Activated T-helper 1 cell treated with Interleukin-2 at 50 U/mL for 16 hours (primary cell): Measurements from ENCODE around the gene ATP6V0A4.
"Not testable (repeated sequence)": the region's sequence is repeated elsewhere in the genome, so short reads cannot be mapped to it uniquely, and the experiment has no call there.

ENCODE experiments used
- DNase-seq: peaks from one replicate; pipeline ENCODE4 v3.0.0-alpha.2; 2020; ENCODE audit warnings: low read depth

ATP6V0A4 gene

DNA sequence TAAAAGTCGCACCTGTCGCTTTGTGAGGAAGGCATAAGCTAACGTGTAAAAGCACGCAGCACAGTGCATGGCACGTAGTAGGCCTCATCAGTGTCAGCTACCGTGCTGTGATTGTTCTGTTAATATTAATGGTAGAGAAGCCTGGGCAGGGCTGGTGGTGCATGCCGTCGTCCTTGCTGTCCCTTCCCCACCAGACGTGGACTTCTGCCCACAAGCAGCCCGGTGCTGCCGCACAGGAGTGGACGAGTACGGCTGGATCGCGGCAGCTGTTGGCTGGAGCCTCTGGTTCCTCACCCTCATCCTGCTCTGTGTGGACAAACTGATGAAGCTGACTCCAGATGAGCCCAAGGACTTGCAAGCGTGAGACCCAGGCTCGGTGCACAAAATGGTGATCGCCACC, 4.7 kb upstream of the ATP6V0A4 start:
- no peak for DNase-seq

DNA sequence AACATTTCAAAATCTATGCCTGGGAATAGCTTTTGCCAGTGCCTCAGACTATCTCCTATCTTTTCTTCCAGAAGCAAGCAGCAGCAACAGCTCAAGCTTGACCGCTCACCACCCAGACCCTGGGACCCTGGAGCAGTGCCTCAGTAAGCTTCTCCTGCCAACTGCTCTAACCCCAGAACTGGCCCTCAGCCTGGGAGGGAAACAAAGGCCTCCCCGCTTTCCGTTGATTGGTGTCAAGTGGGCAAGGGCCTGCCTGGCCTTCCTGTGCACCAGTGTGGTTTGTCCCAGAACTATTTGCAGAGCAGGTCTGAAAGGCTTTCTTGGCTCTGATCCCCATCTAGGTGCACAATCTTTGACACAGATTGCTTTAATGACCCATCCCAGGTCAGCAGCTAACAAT, 3.3 kb upstream of the ATP6V0A4 start:
- DNase-seq, result no peak

DNA sequence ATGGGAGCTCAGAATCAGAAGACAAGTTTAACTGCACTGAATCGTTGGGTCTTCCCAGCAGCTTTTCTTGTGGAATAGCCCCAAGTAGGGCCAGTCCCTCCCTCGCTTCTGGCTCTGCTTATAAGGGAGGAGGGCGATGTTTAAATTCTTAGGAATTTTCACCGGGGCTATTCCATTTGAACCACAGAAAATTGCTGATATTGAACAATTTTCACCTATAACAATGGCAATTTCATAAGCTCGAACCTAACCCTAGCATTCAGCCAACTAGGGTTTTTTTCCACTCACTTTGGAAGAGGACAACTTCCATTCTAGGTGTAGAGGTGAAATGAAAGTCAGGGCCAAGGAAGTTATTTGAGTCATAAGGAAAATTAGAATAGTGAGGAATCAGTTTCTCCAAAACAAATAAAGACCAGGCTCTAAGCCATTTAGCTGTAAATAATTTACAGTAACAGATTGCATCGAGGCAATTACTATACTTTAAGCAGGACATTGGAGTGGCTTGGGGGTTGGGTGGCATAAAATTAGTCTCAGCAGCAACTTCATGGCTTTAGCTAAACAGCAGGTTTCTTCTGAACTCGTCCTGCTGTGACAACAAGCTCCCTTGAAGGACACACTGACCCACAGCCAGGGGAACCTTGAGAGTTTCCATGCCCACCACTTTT, 1.5 kb upstream of the ATP6V0A4 start:
- no peak for DNase-seq

DNA sequence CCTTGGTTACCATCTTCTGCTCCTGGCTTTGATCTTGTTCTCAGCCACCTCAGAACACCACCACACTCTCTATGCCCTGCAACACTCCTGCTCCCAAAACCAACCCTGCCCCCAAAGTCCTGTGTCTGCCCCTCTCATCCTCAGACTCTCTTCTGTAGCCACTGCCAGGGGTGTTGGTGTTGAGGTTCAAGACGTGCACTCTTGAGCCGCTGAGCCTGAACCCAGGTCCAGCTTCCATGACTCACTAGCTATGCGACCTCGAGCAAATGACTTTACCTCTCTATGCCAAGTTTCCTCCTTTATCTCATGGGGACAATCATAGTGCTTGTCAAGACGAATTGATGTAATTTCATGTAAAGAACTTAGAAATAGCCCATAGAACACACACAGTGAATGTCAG, 840 bp upstream of the ATP6V0A4 start:
- DNase-seq, result no peak

DNA sequence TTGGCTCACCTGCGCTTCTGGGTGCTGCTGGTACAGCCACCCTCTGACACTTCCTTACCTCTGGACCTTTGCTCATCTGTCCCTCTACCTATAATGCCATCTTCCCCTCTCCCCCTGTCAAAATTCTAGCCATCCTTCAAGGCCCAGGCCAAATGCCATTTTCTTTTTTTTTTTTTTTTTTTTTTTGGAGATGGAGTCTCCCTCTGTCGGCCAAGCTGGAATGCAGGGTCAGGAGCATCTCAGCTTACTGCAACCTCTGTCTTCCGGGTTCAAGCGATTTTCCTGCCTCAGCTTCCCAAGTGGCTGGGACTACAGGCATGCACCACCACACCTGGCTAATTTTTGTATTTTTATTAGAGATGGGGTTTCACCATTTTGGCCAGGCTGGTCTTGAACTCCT, 950 bp downstream of the ATP6V0A4 start:
- not testable (repeated sequence) for DNase-seq

DNA sequence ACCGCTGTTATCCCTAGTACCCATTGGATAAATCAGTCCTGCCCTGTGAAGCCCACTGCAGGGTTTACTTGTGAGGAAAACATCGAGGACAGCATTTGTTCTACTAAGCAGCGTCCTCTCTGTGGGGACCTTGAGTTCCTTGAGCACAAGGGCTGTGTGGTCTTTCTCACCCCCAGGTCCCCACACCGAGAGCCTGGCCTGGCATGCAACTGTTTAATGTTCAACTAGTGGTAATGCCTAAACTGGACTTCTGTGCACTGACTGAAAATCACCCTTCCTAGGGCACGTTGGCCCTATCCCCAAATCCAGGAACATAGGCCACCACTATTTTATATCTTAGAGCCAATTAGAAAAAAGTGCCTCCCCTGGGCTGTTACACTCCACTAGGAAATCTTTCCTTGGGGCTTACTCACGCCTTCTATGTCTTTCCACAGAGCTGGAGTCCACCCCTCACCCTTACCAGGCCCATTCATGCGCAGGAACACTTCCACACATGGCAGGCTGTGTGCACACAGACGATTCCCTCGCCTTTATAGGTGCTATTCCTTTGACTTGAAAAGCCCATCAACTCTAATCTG, 1.9 kb downstream of the ATP6V0A4 start:
- no peak for DNase-seq

DNA sequence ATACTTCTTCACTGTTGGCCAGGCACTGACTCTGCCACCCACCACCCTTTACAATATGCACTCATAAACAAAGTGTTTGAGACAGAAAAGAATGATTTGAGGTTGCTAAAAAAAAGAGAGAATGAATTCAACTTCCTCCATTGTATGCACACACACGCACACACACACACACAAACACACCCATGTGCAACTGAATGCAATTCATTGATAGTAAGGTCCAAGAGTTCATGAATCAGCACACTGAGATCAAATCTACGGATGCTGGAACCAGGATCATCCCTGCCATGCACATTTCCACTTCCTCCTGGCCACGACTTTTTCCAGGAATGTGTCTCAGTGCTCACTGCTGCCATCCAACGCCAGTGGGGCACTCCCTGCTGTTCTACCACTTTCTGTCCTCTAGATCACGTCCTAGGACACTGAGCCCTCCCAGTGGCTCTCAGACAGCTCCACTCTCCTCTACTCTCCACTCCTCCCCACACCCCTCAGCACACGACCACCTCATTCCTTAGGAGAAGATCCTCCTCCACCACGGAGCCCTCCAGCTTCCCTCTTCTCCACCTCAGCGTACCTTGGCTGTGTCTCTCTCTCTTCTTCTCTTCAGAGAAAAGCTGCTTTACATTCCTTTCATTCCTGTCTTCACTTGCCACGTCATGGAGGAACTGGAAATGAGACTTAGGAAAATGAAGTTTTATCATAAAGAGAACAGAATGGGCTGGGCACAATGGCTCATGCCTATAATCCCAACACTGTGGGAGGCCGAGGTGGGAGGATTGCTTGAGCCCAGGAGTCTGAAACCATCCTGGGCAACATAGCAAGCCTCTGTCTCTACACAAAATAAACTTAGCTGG, 12.2 kb downstream of the ATP6V0A4 start:
- no peak for DNase-seq

DNA sequence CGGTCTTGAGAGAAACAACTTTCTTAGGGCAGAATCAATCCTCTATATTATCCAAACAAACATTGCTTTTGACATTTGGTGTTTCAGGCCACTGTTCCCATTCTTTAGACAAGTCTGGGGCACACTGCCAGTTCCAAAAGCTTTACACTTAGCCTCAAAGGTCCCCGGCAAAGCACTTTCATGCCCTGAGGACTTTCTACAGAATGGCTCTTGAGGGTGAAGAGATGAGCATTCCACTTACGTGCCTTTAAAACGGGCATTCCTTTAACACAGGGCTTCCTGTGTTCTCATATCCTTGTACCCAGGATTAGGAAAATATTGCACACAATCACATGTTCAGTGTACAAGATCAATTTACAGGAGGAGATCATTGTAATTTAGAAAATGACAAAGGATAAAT, 13.3 kb downstream of the ATP6V0A4 start:
- DNase-seq, result no peak

DNA sequence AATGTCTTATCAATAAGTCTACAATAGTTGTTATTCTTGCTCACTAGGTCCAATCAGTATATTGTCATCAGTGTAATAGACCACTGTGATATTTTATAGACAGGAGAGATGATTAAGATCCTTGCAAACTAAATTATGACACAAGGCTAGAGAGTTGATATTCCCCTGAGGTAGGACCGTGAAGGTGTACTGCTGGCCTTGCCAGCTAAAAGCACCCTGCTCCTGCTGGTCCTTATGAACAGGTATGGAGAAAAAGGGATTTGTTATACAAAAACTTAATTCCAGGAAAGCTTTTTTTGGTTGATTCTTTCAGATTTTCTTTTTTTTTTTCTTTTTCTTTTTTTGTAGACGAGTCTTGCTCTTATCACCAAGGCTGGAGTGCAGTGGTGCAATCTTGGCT, 17.0 kb downstream of the ATP6V0A4 start:
- DNase-seq, result no peak

DNA sequence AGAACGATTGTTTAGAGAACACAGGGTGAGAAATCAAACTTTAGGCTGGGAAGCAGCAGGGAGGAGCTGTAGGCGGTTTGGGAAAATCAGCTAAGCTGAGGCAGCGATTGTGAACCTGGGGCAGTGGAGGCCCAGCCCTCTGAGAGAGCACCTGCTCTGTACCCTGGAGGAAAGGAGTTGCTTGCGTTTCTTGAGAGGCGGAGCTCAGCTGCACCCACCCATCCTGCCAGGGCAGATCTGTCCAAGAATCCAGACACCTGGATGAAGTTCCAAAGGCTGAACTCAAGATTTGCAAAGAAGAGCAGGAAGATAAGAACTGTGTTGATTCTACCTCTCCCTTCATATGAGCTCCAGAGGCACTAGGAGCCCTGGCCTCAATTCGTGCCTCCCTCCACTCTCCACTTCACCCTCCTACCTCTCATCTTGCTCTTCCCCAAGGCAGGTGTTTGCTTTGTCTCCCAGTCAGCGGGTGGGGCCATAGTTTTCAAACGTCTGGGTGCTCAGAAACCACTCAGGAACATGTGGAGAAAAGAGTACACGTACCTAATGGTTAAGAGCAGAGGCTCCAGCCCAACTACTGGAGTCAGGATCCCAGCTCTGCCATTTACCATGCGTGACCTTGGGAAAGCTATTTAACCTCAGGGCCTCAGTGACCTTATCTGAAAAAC, 21.7 kb downstream of the ATP6V0A4 start:
- DNase-seq, result no peak

DNA sequence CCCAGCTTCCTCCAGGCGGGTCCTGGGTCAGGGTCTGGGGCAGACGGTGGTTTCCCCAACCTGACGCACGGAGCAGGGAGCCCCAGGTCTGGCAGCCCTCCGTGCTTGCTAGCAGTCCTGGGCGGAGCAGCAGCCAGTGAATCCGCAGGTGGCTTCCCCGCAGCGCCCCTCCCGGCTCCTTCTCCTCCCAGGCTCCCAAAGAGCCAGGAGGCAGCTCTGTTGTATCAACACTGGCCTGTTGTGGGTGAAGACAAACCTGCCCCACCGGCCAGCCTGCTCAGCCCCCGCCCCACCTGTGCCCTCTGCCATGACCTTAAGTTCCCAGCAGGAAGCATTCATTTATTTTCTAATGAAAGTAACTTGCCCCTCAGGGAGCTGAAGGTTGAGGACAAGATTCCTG, 24.2 kb downstream of the ATP6V0A4 start:
- no peak for DNase-seq

DNA sequence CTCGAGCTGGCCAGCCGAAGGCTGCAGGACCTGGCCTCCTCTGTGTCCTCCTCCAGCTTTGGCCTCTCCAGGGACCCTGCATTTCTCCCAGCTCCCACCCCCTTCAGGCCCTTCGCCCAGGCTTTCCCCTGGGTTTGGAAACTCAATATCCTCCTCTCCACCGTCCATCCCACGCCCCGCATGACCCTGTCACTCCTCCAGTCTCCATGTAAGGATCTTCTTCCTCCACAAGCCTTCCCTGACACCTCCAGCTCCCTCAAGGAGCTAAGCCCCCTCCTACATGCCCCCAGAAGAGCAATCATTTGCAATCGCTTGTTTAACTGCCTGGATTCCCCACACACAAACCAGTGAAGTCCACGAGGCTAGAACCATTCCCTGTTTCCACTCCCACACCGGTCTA, 24.8 kb downstream of the ATP6V0A4 start:
- DNase-seq, result no peak

DNA sequence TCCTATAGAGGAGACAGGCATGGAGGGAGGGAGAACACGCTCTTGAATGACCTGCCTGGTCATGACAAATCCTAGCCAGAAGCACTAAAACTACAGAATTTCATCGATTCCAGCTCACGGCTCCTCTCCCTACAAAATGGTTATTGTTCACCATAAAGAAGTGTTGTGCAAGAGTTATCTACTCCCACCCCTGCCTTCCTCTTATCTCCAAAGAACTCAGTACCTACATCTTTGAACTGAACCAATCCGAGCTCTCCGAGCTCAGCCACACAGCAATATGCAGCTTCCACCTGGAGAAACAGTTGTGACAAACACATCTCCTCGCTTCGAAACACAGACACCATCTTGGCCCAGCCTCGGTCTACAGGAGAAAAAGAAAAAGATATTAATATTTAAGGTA, 27.1 kb downstream of the ATP6V0A4 start:
- DNase-seq, result no peak

DNA sequence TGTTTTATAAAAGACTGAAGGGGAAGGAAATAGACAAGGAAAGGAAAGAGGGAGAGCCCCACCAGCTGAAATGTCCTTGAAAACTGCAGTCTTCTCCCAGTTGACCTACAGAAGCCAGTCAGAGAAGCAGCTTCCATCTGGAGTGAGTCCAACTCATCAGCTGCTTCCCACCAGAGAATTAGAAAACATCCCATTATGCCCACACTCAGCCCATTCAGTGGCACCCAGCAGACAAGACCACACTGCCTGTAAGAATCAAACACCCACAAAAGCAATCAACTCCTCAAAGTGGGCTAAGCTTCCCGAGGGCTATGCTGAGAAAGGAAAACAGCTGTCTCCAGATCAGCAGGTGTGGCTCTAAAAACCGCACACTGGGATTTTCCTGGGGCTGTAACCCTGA, 29.8 kb downstream of the ATP6V0A4 start:
- DNase-seq, result no peak

DNA sequence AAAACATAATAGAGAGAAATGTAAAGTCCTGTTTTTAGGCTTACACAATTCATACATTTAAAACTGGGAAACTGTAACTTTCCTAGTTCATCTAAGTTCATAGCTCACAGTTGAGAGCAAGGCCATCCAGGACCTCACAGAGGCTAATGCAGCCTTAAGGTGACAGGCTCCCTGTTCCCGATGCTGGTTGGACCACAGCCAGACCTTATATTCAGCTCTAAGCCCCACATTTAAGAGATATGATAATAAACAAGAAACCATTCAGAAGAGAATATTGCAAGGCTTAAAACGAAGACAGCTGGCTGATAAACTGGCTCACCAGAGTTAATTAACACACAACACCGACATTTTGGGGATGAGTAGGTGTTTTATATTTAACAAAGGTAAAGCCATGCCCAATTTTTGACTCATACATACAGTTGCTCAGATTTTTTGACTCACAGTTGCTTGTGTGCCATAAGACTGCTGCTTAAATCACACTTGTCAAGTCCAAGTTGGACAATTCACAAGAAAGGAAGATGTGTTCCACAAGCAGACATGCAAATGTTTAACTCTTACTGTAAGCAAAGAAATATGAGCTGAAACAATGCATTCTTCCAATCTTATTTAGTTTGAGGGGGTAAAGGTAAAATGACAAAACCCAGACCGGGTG, 41.3 kb downstream of the ATP6V0A4 start:
- no peak for DNase-seq

DNA sequence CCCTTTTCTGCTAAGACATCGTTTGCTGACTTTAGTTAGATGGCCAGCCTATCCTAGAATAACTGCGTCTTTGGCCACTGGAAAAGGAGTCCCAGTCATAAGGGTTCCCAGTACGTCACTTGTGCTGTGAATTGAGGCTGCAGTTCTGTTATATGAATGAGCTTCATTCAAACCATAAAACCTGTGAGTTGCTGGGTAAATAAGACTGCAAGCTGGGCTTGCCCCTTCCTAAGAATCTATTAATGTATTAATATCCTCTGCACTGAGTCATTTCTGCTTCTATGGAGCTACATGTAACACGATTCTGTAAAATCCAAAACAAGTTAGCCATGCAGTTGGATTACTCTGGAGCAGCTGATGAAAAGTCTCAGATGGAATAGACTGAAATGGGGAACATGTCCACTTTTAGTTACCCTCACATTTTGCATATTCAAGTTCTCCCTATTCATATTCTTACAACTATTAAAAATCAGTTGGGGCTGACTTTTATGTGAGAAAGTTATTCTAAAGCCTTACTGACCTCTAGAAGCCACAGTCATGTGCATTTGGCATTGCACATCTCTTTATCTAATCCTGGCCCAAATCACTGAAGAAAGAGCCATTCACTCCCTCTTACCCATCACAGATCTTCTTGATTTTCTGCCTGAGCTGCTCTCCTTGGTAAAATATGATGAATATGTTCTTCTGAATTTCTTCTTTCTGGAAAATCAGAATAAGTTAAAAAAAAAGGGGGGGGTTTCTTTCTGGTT, 42.0 kb downstream of the ATP6V0A4 start:
- DNase-seq, result no peak

DNA sequence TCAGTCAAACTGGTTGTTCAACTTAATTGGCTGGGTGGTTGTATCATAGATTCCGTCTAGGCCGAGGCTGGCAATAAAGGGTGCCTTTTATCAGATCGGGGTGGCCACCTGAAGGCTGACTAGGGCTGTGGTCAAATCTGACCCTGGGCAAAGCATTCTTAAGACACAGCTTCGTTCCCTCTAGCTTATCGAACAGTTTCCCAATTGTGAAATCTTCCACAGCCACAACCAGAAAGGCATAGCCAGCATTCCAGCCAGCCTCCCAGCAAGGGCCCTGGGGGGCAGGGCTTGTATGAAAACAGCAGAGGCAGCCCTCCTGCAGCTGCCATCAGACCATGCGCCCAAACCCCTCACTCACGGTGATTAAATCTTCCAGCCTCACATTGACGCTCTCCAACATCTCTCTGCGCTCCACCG, 42.7 kb downstream of the ATP6V0A4 start:
- no peak for DNase-seq

DNA sequence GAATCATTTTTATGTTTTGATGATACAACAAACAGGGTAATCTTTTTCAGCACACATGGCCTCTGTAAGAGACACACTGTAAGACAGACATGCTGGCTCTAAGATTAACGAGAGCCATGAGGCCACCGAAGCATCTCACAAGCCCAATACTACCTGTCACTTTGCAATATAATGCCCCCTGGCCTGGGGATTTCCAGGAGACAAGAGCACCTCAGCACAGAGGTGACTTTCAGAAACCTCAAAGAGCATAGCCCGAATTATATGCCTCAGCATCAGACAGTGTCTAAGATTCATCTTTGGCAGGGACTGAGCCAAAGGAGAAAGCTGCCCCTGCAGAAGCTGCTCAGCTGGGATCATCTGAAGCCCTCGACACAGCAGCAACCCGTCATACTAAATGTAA, 44.4 kb downstream of the ATP6V0A4 start:
- no peak for DNase-seq

DNA sequence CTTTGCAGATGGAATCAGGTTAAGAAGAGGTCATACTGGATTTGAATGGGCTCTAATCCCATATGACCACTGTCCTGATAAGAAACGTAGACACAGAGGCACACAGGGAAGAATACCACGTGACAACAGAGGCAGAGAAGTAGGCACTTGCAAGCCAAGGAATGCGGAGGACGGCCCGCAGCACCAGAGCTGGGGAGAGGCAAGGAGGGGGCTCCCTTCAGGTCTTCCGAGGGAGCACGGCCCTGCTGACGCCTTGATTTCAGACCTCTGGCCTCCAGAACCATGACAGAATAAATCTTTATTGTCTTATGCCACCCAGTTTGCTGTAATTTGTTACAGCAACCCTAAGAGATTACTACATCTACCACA, 44.9 kb downstream of the ATP6V0A4 start:
- DNase-seq, result no peak

DNA sequence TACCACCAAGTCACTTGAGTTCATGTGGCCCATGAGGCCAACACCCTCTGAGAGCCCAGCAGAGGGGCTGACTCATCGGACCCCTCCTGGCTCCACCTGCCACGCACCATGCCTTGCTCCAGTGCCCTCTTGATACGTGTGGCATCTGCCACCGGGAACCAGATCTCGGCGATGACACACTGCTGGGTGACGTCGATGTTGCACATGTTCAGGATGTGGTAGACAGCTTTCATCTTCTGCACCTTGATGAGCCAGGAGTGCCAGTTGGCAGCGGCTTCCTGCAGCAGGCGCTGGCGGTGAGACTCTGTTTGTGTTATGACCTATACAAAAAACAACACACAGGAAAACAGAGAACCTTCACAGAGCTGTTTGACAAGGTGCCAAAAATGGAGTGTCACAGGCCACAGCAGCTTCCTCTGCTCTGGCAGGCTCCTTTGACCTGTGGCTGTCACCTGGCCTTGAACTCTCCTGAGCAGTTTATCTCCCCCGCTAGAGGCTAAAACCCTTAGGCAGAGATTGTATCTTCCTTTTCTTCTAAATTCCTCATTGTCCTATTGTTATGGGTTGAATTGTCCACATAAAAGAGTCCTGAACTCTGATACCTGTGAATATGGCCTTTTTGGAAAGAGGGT, 45.4 kb downstream of the ATP6V0A4 start:
- peak; percentile 89 for DNase-seq

DNA sequence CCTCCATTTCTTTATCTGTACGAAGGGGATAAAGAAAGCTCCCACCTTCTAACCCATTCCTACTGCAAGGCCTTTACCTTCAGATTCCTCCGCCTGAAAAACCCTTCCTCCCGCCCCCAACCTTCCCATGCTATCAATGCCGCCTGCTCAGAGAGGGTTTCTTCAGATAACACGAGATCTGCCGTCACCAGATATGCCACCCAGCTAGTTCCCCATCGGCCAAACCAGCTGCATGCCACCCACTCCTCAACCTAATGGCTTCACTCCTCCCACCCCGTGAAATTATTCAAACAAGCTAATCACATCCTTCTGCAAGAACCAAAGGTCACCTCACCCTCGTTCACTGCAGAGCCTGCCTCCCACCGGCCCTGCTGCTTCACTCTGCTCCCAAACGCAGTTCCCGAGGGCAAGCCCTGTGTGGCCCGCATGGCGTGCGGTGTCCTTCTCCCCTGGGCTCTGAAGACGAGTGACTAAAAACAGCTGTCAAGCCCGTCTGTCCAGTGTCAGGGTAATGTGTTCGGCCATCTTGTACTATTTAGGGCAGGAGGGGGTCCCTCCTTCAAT, 47.0 kb downstream of the ATP6V0A4 start:
- no peak for DNase-seq
